Measurements from ENCODE around the gene PHACTR1.

DNA sequence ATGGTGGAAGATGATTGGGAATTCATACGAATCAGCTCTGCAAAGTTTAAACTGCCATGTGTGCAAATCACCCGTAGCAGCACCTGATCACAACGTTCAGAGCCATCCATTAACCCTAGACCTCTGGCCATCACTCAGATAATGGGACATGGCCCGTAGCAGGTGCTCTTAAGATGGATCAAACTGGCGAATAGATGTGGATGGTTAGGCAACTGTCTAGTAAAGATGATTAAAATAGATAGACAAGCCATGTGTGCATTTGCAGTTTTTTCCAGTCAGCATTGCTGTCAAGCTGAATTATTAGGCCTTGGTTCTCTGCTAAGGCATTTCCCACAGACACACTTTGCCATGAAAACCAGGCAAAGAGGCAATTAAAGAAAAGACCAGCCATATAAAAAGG is 40.6 kb upstream of the PHACTR1 start:
- TF ChIP-seq GABPA (IDR thresholded peaks at IDR 0.05; ENCODE audit: low read depth): no peak
- TF ChIP-seq, protein P1, sequence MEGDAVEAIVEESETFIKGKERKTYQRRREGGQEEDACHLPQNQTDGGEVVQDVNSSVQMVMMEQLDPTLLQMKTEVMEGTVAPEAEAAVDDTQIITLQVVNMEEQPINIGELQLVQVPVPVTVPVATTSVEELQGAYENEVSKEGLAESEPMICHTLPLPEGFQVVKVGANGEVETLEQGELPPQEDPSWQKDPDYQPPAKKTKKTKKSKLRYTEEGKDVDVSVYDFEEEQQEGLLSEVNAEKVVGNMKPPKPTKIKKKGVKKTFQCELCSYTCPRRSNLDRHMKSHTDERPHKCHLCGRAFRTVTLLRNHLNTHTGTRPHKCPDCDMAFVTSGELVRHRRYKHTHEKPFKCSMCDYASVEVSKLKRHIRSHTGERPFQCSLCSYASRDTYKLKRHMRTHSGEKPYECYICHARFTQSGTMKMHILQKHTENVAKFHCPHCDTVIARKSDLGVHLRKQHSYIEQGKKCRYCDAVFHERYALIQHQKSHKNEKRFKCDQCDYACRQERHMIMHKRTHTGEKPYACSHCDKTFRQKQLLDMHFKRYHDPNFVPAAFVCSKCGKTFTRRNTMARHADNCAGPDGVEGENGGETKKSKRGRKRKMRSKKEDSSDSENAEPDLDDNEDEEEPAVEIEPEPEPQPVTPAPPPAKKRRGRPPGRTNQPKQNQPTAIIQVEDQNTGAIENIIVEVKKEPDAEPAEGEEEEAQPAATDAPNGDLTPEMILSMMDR (IDR thresholded peaks at IDR 0.05; ENCODE audit: insufficient read depth, low read length): no peak
